HL-60 (cell line): ENCODE data around the gene MYO5B.
"Not testable (repeated sequence)": the region's sequence is repeated elsewhere in the genome, so short reads cannot be mapped to it uniquely, and the experiment has no call there.

Experiments used
- CTCF ChIP-seq: IDR thresholded peaks from one replicate; pipeline ENCODE4 v1.5.1; 2011; ENCODE audit warnings: low read length, control low read depth, inconsistent platforms; ENCODE audit not compliant: insufficient read depth
- POLR2AphosphoS5 ChIP-seq: IDR thresholded peaks from 2 replicates; pipeline ENCODE4 v1.6.1; 2012; ENCODE audit warnings: low read depth
- SPI1 ChIP-seq: IDR thresholded peaks from 2 replicates; pipeline ENCODE4 v1.6.1; 2012; ENCODE audit warnings: low read depth, mild to moderate bottlenecking, borderline replicate concordance
- TF ChIP-seq, protein P1 (sequence below): IDR thresholded peaks from 2 replicates; pipeline ENCODE4 v1.6.1; 2012; ENCODE audit warnings: low read depth; ENCODE audit not compliant: insufficient replicate concordance

GRCh38 chr18:49783631-49784030 lies 411.3 kb downstream of the MYO5B start:
- not testable (repeated sequence) for TF ChIP-seq CTCF, POLR2AphosphoS5, SPI1
- TF ChIP-seq, protein P1, sequence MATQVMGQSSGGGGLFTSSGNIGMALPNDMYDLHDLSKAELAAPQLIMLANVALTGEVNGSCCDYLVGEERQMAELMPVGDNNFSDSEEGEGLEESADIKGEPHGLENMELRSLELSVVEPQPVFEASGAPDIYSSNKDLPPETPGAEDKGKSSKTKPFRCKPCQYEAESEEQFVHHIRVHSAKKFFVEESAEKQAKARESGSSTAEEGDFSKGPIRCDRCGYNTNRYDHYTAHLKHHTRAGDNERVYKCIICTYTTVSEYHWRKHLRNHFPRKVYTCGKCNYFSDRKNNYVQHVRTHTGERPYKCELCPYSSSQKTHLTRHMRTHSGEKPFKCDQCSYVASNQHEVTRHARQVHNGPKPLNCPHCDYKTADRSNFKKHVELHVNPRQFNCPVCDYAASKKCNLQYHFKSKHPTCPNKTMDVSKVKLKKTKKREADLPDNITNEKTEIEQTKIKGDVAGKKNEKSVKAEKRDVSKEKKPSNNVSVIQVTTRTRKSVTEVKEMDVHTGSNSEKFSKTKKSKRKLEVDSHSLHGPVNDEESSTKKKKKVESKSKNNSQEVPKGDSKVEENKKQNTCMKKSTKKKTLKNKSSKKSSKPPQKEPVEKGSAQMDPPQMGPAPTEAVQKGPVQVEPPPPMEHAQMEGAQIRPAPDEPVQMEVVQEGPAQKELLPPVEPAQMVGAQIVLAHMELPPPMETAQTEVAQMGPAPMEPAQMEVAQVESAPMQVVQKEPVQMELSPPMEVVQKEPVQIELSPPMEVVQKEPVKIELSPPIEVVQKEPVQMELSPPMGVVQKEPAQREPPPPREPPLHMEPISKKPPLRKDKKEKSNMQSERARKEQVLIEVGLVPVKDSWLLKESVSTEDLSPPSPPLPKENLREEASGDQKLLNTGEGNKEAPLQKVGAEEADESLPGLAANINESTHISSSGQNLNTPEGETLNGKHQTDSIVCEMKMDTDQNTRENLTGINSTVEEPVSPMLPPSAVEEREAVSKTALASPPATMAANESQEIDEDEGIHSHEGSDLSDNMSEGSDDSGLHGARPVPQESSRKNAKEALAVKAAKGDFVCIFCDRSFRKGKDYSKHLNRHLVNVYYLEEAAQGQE: not testable (repeated sequence)
